ENCODE measurements around the gene NRM. TPM values are rescaled to one million over a fixed set of nuclear protein-coding genes. Genes with fewer than 3 reads are reported as not detected.
A peak's percentile ranks its signal among the peaks of the same experiment; 100 is the strongest.

NRM gene
- polyA plus RNA-seq, 6 donors from 2014 or later: 37.3 to 72.1 (median 45.4) TPM

DNA sequence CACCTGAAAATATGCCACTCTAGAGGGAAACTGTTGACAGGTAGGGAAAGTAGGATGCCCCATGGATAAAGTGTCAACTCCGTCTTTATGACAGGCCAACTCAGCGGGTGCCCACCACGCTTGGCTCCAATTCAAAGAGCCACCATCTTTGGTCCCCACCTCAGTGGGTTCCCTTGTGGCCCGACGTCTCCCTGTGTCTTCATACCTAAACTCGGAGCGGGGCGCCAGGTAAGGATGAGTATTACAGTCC lies 26.0 kb upstream of the NRM start:
- Mint-ChIP-seq H3K4me3 (peak overlapping the region; percentile 89 to 99 (median 95)), H3K27me3 (no peaks in the 10 kb centered on the region), H3K9me3 (no peaks in the 10 kb centered on the region), H3K36me3 (peaks cover 19 to 25% of the 10 kb centered on the region in 2 donors), H3K27ac (peak overlapping the region; percentile 96 to 99 (median 98)), H3K4me1 (peaks cover 40 to 56% (median 41%) of the 10 kb centered on the region in 3 donors)
- DNase-seq: no peak
- ATAC-seq (ENCODE audit: low read depth in 2 of 2): no peak

GRCh38 chr6:30714263-30714662 lies 23.5 kb upstream of the NRM start:
- Mint-ChIP-seq H3K4me1 (peaks cover 30 to 46% (median 32%) of the 10 kb centered on the region in 3 donors), H3K36me3 (peaks cover 23 to 29% of the 10 kb centered on the region in 2 donors), H3K9me3 (no peaks in the 10 kb centered on the region)

GRCh38 chr6:30712441-30712945 lies 21.7 kb upstream of the NRM start:
- no peak for ATAC-seq (ENCODE audit: low read depth in 2 of 2)
- peaks cover 32 to 38% (median 35%) of the 10 kb centered on the region in 3 donors for H3K4me1 Mint-ChIP-seq

More at GRCh38 chr6:30714263-30714662, 23.5 kb upstream of the NRM start:
- Mint-ChIP-seq H3K4me3 (peak overlapping the region in 1 of 8 donors; percentile 56), H3K27ac (no peak overlapping the region), H3K27me3 (no peaks in the 10 kb centered on the region)
- ATAC-seq (ENCODE audit: low read depth in 2 of 2) (no peak), DNase-seq (no peak)

DNA sequence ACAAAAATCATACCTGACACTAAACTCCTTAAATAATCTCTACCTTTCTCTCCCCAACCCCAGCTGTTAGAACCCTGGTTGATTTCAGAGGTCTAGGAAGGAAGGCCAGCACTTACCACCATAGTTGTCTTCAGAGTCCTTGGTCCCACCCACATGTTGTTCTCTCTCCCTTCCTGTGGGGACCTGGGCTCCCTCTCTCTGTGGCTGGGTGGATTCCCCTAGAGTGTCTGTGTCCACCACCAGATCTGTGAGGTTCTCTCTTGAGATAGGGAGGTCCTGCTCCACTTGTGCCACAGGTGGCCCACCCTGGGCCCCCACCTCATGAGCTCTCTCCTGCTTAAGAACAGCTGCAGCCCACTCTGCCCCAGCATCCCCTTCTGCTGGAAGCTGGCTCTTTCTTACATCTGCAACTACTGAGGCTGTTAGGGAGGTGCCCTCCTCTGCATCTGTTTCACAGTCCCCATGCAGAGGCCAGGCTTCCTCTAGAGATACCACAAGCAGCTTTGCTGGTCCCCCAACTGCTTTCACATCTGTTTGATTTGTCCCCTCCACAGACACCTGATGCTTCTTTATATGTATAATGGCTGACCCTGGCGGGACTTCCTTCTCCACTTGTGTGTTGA lies 21.1 kb upstream of the NRM start:
- DNase-seq: no peak

More at GRCh38 chr6:30712441-30712945, 21.7 kb upstream of the NRM start:
- no peaks in the 10 kb centered on the region for H3K9me3 Mint-ChIP-seq
- DNase-seq: no peak
- H3K27ac Mint-ChIP-seq: peak overlapping the region in 3 of 6 donors; percentile 62 to 79 (median 66)
- no peak overlapping the region for H3K4me3 Mint-ChIP-seq
- H3K36me3 Mint-ChIP-seq: peaks cover 32 to 36% of the 10 kb centered on the region in 2 donors
- H3K27me3 Mint-ChIP-seq: no peaks in the 10 kb centered on the region

DNA sequence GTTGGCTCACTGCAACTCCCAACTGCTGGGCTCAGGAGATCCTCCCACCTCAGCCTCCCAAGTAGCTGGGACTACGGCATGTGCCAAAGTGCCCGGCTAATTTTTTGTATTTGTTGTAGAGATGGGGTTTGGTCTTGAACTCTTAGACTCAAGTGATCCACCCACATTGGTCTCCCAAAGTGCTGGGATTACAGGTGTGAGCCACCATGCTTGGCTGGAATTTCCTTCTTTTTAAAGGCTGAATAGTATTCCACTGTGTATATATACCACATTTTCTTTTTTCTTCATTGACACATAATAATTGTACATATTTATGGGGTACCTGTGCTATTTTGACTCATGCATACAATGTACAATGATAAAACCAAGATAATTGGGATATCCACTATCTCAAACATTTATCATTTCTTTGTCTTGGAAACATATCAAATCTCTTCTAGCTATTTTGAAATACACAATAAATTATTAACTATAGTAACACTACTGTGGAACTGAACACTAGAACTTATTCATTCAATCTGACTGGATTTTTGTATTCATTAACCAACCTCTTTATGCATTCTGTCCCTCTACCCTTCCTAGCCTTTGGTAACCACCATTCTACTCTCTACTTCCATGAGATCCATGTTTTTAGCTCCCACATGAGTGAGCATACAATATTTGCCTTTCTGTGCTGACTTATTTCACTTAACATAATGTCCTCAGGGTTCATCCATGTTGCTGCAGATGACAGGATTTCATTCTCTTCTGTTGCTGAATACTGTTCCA lies 18.5 kb upstream of the NRM start:
- Mint-ChIP-seq H3K27ac (no peak overlapping the region), H3K9me3 (no peaks in the 10 kb centered on the region), H3K4me3 (no peak overlapping the region), H3K4me1 (peaks cover 17 to 24% (median 21%) of the 10 kb centered on the region in 3 donors), H3K36me3 (peaks cover 33 to 56% of the 10 kb centered on the region in 2 donors), H3K27me3 (no peaks in the 10 kb centered on the region)
- ATAC-seq (ENCODE audit: low read depth in 2 of 2): no peak
- DNase-seq: no peak

More for the DNA sequence above, 21.1 kb upstream of the NRM start:
- Mint-ChIP-seq H3K27me3 (no peaks in the 10 kb centered on the region), H3K9me3 (no peaks in the 10 kb centered on the region), H3K4me1 (peaks cover 25 to 31% (median 30%) of the 10 kb centered on the region in 3 donors), H3K27ac (peak overlapping the region in 3 of 6 donors; percentile 28 to 79 (median 66)), H3K4me3 (peak overlapping the region in 1 of 8 donors; percentile 53), H3K36me3 (peaks cover 38% of the 10 kb centered on the region in 2 donors)
- ATAC-seq (ENCODE audit: low read depth in 2 of 2): no peak

GRCh38 chr6:30707281-30707850 lies 16.6 kb upstream of the NRM start:
- H3K9me3 Mint-ChIP-seq: no peaks in the 10 kb centered on the region
- H3K27me3 Mint-ChIP-seq: no peaks in the 10 kb centered on the region
- no peak for DNase-seq
- no peak for ATAC-seq (ENCODE audit: low read depth in 2 of 2)
- peaks cover 14 to 23% (median 21%) of the 10 kb centered on the region in 3 donors for H3K4me1 Mint-ChIP-seq
- H3K4me3 Mint-ChIP-seq: no peak overlapping the region
- H3K36me3 Mint-ChIP-seq: peaks cover 34 to 59% of the 10 kb centered on the region in 2 donors
- H3K27ac Mint-ChIP-seq: peak overlapping the region in 2 of 6 donors; percentile 4 to 84

GRCh38 chr6:30705620-30706019 lies 14.8 kb upstream of the NRM start:
- no peak for ATAC-seq (ENCODE audit: low read depth in 2 of 2)
- Mint-ChIP-seq H3K4me1 (peaks cover 6 to 16% (median 15%) of the 10 kb centered on the region in 3 donors), H3K36me3 (peaks cover 24 to 53% of the 10 kb centered on the region in 2 donors), H3K27ac (peak overlapping the region in 3 of 6 donors; percentile 14 to 70 (median 50)), H3K9me3 (no peaks in the 10 kb centered on the region), H3K4me3 (no peak overlapping the region), H3K27me3 (no peaks in the 10 kb centered on the region)
- no peak for DNase-seq

GRCh38 chr6:30703821-30704220 lies 13.0 kb upstream of the NRM start:
- H3K27ac Mint-ChIP-seq: peak overlapping the region in 3 of 6 donors; percentile 39 to 71 (median 40)
- ATAC-seq (ENCODE audit: low read depth in 2 of 2) (no peak), DNase-seq (no peak)
- H3K4me3 Mint-ChIP-seq: no peak overlapping the region
- H3K36me3 Mint-ChIP-seq: peaks cover 24 to 53% of the 10 kb centered on the region in 2 donors
- H3K27me3 Mint-ChIP-seq: no peaks in the 10 kb centered on the region
- H3K9me3 Mint-ChIP-seq: no peaks in the 10 kb centered on the region
- peaks cover 6 to 16% (median 15%) of the 10 kb centered on the region in 3 donors for H3K4me1 Mint-ChIP-seq

DNA sequence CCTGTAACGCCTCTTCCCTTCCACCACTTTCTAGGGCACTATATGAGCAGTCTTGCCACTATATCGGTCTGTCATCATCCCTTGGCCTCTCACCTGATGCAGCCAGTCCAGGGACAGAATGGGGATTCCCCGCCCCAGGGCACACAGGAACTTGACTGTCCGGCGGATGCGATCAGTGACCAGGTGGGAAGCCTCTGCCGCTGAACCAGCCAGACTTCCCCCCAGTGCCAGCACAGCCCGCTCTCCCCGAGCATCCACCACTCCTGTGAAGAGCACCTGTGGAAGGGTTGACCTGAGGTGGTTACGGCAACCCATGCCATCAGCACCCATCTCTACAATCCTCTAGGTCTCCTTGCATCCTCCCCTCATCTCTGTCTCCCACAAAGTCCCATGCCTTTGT lies 12.2 kb upstream of the NRM start:
- H3K27me3 Mint-ChIP-seq: no peaks in the 10 kb centered on the region
- H3K4me1 Mint-ChIP-seq: peaks cover 6 to 14% (median 13%) of the 10 kb centered on the region in 3 donors
- H3K27ac Mint-ChIP-seq: no peak overlapping the region
- peaks cover 22 to 50% of the 10 kb centered on the region in 2 donors for H3K36me3 Mint-ChIP-seq
- DNase-seq (no peak), ATAC-seq (ENCODE audit: low read depth in 2 of 2) (no peak)
- H3K4me3 Mint-ChIP-seq: no peak overlapping the region
- no peaks in the 10 kb centered on the region for H3K9me3 Mint-ChIP-seq

DNA sequence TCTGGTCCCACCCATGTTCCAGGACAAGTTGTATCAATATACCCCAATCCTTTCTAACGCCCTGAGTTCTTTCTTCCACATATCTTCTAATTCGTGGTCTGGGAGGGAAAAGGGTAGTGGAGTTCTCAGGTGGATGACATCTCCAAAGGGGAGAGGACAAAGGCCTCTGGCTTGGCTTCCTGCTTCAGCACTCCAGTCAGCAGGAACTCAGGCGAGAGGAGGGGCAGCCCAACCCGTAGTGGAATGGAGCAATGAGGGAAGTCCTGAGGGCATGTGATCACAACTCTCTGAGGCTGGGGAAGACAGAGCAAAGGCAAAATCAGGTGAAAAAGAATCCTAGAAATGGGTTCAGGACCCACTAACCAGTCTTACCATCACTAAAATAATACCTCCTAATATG lies 9.6 kb upstream of the NRM start:
- peaks cover 11 to 31% of the 10 kb centered on the region in 2 donors for H3K36me3 Mint-ChIP-seq
- H3K9me3 Mint-ChIP-seq: no peaks in the 10 kb centered on the region
- peaks cover 6 to 11% (median 9%) of the 10 kb centered on the region in 3 donors for H3K4me1 Mint-ChIP-seq
- no peak overlapping the region for H3K4me3 Mint-ChIP-seq
- no peaks in the 10 kb centered on the region for H3K27me3 Mint-ChIP-seq
- DNase-seq: no peak
- no peak overlapping the region for H3K27ac Mint-ChIP-seq
- ATAC-seq (ENCODE audit: low read depth in 2 of 2): no peak

DNA sequence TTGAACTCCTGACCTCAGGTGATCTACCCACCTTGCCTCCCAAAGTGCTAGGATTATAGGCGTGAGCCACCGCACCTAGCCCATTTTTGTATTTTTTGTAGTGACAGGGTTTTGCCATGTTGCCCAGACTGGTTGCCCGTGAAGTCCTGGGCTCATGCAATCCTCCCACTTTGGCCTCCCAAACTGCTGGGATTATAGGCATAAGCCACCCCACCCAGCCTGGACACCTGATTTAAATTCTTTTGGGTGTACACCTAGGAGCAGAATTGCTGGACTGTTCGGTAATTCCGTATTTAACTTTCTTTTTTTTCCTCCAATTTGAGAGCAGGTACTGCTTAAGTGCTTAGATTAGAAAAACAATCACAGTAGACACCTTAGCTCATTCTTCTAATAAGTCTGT lies 5.6 kb upstream of the NRM start:
- Mint-ChIP-seq H3K36me3 (no peaks in the 10 kb centered on the region), H3K27me3 (no peaks in the 10 kb centered on the region), H3K9me3 (no peaks in the 10 kb centered on the region), H3K27ac (peak overlapping the region in 1 of 6 donors; percentile 44), H3K4me3 (no peak overlapping the region), H3K4me1 (peaks cover 5 to 8% (median 8%) of the 10 kb centered on the region in 3 donors)
- DNase-seq (no peak), ATAC-seq (ENCODE audit: low read depth in 2 of 2) (no peak)

- no peaks in the 10 kb centered on the region for H3K27me3 Mint-ChIP-seq
- no peak for ATAC-seq (ENCODE audit: low read depth in 2 of 2)
- H3K4me3 Mint-ChIP-seq: peak overlapping the region; percentile 90 to 100 (median 96)
- peaks cover 45 to 49% (median 46%) of the 10 kb centered on the region in 3 donors for H3K4me1 Mint-ChIP-seq
- peaks cover 0 to 3% of the 10 kb centered on the region in 2 donors for H3K36me3 Mint-ChIP-seq
- DNase-seq: no peak
- H3K27ac Mint-ChIP-seq: peak overlapping the region in 5 of 6 donors; percentile 29 to 95 (median 72)
- no peaks in the 10 kb centered on the region for H3K9me3 Mint-ChIP-seq
Measured at GRCh38 chr6:30691208-30691847, 544 bp upstream of the NRM start.

DNA sequence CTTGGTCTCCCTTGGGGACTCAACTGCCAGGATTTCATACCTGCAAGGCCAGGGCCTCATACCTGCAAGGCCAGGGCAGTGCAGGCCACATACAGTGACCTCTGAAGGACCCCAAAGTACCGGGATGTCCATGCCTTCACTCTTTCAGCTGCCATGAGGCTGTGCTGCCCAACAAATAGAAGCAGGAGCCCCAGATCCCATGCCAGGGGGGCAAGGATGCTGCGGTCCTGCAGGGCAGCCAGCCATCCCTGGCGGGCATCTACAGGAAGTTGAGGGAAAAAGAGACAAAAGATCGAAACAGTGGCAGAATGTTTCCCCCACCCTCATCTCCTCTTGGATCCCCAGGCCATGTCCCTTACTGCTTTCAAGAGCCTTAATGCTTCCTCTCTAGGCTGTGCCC lies 799 bp downstream of the NRM start:
- Mint-ChIP-seq H3K9me3 (peaks cover 0 to 2% (median 0%) of the 10 kb centered on the region in 7 donors), H3K36me3 (peaks cover 0 to 16% of the 10 kb centered on the region in 2 donors), H3K27ac (peak overlapping the region; percentile 32 to 98 (median 90)), H3K27me3 (no peaks in the 10 kb centered on the region), H3K4me1 (peaks cover 49 to 60% (median 53%) of the 10 kb centered on the region in 3 donors), H3K4me3 (peak overlapping the region; percentile 93 to 100 (median 98))
- no peak for ATAC-seq (ENCODE audit: low read depth in 2 of 2)
- DNase-seq: no peak
